Chondrocyte (in vitro differentiated cells): ENCODE measurements around the gene POGLUT3. TPM values are rescaled to one million over a fixed set of nuclear protein-coding genes. Genes with fewer than 3 reads are reported as not detected.

ENCODE experiments used
- DNase-seq: peaks from one replicate; pipeline ENCODE4 v3.0.0; 2021; ENCODE audit warnings: mixed read lengths, low spot score
- H3K27ac Mint-ChIP-seq: one replicate; pipeline ENCODE4 v1.8.0; 2021; ENCODE audit warnings: mild to moderate bottlenecking, moderate library complexity, mixed read lengths; ENCODE audit not compliant: unreplicated experiment
- H3K27me3 Mint-ChIP-seq: 2 replicates; pipeline ENCODE4 v1.8.0; 2021; ENCODE audit warnings: low read depth, mixed read lengths
- H3K36me3 Mint-ChIP-seq: 2 replicates; pipeline ENCODE4 v1.8.0; 2021; ENCODE audit warnings: low read depth, mixed read lengths
- H3K4me1 Mint-ChIP-seq: 2 replicates; pipeline ENCODE4 v1.8.0; 2021; ENCODE audit warnings: low read depth, mild to moderate bottlenecking, mixed read lengths
- H3K4me3 Mint-ChIP-seq: one replicate; pipeline ENCODE4 v1.8.0; 2021; ENCODE audit warnings: mild to moderate bottlenecking, moderate library complexity, mixed read lengths; ENCODE audit not compliant: unreplicated experiment
- H3K9me3 Mint-ChIP-seq: 2 replicates; pipeline ENCODE4 v1.8.0; 2021; ENCODE audit warnings: low read depth, mixed read lengths
- CTCF ChIP-seq: fragments of 200-600 bp; sonication (generic); IDR thresholded peaks from 2 replicates; pipeline ENCODE4 v1.5.0; 2021; ENCODE audit warnings: antibody characterized with exemption, mild to moderate bottlenecking, moderate library complexity
- total RNA-seq: library from RNA; stranded (reverse); gene quantifications from 3 replicates; pipeline ENCODE4 v1.2.1, GENCODE V29; 2021

Gene POGLUT3
- total RNA-seq, 1 donor from 2014 or later, result 60.0 TPM

- H3K27ac Mint-ChIP-seq, result no peak overlapping the region
- H3K36me3 Mint-ChIP-seq, result peaks cover 41% of the 10 kb centered on the region
- no peaks in the 10 kb centered on the region for H3K9me3 Mint-ChIP-seq
- no peaks in the 10 kb centered on the region for H3K27me3 Mint-ChIP-seq
- no peak for TF ChIP-seq CTCF
- no peak for DNase-seq
- H3K4me3 Mint-ChIP-seq, result no peak overlapping the region
- H3K4me1 Mint-ChIP-seq, result peaks cover 8% of the 10 kb centered on the region
Measured at GRCh38 chr11:108486331-108486730, 11.9 kb downstream of the POGLUT3 start.

GRCh38 chr11:108483163-108483562, 15.0 kb downstream of the POGLUT3 start:
- Mint-ChIP-seq H3K4me1 (peaks cover 8% of the 10 kb centered on the region), H3K27ac (no peak overlapping the region), H3K9me3 (no peaks in the 10 kb centered on the region), H3K36me3 (peaks cover 34% of the 10 kb centered on the region), H3K4me3 (no peak overlapping the region), H3K27me3 (no peaks in the 10 kb centered on the region)
- TF ChIP-seq CTCF, result no peak
- DNase-seq, result no peak

- H3K36me3 Mint-ChIP-seq, result peaks cover 21% of the 10 kb centered on the region
- no peaks in the 10 kb centered on the region for H3K4me1 Mint-ChIP-seq
- H3K27ac Mint-ChIP-seq, result no peak overlapping the region
- H3K9me3 Mint-ChIP-seq, result no peaks in the 10 kb centered on the region
- H3K27me3 Mint-ChIP-seq, result no peaks in the 10 kb centered on the region
- TF ChIP-seq CTCF, result no peak
- DNase-seq, result no peak
- H3K4me3 Mint-ChIP-seq, result no peak overlapping the region
Measured at GRCh38 chr11:108474664-108475463, 23.3 kb downstream of the POGLUT3 start.

- no peak overlapping the region for H3K27ac Mint-ChIP-seq
- no peak for DNase-seq
- peaks cover 5% of the 10 kb centered on the region for H3K4me1 Mint-ChIP-seq
- TF ChIP-seq CTCF, result no peak
- H3K36me3 Mint-ChIP-seq, result peaks cover 17% of the 10 kb centered on the region
- no peak overlapping the region for H3K4me3 Mint-ChIP-seq
- no peaks in the 10 kb centered on the region for H3K27me3 Mint-ChIP-seq
- no peaks in the 10 kb centered on the region for H3K9me3 Mint-ChIP-seq
Measured at GRCh38 chr11:108472681-108473080, 25.5 kb downstream of the POGLUT3 start.

GRCh38 chr11:108468478-108468864, 29.7 kb downstream of the POGLUT3 start:
- DNase-seq, result no peak
- H3K27me3 Mint-ChIP-seq, result no peaks in the 10 kb centered on the region
- peaks cover 1% of the 10 kb centered on the region for H3K36me3 Mint-ChIP-seq
- no peaks in the 10 kb centered on the region for H3K9me3 Mint-ChIP-seq
- no peak overlapping the region for H3K27ac Mint-ChIP-seq
- peaks cover 13% of the 10 kb centered on the region for H3K4me1 Mint-ChIP-seq
- H3K4me3 Mint-ChIP-seq, result no peak overlapping the region
- TF ChIP-seq CTCF, result no peak
